Epithelial cell of esophagus (primary cell): ENCODE measurements around the gene JUND.

Experiments used
- DNase-seq: peaks from one replicate; pipeline ENCODE4 v3.0.0; 2010; ENCODE audit warnings: low read depth
- H3K4me3 ChIP-seq: 2 replicates; pipeline ENCODE4 v1.5.1; 2011; ENCODE audit warnings: mild to moderate bottlenecking, low read length, control low read depth
- TF ChIP-seq, protein P1 (sequence below): IDR thresholded peaks from 2 replicates; pipeline ENCODE4 v1.5.1; 2011; ENCODE audit warnings: low read depth, mild to moderate bottlenecking, low read length, control low read depth, inconsistent platforms; ENCODE audit not compliant: insufficient read depth; ENCODE audit errors: missing control alignments

JUND gene

DNA sequence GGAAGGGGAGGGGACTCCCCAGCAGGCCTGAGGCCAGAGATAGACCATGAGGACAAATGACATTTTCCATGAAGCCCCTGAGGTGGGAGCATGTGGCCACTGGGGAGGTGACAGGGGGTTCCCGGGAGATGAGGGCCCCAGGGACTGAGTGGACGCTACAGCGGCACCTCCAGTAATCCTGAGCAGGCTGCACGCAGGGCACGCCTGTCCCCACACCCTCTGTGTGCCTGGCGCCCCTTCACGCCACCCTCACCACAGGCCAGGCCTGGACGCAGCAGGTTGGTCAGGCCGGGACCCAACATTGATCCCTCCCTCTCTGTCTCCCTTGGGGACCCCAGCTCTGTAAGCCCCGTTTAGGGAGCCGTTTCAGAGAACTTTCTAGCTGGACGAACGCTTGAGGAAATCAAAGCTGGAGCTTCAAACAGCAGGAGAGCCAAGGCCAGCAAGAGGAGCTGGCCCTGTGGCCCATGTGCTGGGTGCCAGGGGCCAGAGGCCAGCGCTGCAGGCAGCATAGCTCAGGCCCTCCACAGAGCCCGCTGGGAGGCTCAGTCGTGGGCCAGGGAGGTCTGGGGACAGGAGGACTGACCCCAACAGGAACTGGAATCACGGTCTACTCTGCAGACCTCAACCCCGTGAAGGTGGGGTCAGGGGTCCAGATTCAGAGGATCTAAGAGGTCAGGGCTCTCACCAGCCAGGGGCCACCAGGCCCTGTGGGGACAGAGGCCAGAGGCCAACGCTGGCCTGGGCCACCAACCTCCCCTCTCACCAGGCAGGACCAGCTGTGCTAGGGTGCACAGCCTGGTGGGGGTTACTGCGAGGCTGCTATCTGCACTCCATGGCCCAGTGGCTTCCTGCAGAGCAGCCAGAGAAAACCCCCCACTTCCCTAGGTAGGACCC lies 26.9 kb upstream of the JUND start:
- no peak for DNase-seq
- TF ChIP-seq, protein P1, sequence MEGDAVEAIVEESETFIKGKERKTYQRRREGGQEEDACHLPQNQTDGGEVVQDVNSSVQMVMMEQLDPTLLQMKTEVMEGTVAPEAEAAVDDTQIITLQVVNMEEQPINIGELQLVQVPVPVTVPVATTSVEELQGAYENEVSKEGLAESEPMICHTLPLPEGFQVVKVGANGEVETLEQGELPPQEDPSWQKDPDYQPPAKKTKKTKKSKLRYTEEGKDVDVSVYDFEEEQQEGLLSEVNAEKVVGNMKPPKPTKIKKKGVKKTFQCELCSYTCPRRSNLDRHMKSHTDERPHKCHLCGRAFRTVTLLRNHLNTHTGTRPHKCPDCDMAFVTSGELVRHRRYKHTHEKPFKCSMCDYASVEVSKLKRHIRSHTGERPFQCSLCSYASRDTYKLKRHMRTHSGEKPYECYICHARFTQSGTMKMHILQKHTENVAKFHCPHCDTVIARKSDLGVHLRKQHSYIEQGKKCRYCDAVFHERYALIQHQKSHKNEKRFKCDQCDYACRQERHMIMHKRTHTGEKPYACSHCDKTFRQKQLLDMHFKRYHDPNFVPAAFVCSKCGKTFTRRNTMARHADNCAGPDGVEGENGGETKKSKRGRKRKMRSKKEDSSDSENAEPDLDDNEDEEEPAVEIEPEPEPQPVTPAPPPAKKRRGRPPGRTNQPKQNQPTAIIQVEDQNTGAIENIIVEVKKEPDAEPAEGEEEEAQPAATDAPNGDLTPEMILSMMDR, result no peak

DNA sequence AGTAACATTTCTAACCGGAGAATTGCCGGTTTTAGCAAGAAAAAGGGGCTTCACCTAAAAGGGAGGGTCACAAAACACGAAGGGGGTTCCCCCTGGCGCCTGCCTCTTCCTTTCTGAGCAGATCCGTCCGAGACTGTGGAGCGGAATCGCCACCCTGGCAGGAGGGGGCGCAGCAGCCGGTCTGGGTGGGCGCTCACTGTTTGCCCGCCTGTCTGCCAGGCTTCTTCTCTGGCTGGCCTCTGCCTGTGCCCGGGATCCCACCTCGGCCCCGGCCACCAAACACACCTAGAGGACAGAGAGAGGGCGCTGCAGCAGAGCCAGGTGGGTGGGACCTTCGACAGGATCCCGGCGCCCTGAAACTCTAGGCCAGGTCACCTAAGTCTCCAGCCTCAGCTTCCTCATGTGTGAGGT lies 25.9 kb upstream of the JUND start:
- no peak for DNase-seq
- TF ChIP-seq, protein P1, result no peak
- no peak overlapping the region for H3K4me3 ChIP-seq

More for the DNA sequence above, 26.9 kb upstream of the JUND start:
- no peak overlapping the region for H3K4me3 ChIP-seq

DNA sequence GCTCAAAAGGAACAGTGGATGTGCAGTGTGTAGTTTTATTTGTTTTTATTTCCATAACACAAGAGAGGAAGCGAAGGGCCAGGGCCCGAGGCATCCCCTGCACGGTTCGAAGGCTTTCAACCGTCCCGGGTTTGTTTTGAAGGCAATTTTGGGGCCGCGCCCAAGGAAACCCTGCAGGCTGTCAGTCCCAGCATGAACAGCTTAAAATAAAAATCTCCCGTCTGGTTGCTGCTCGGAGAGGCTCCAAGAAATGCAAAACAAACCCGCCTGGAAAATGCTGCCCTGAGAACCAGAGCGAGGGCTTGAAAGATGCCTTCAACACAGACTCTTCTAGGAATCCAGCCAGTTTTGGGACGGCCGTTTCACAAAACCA lies 25.5 kb upstream of the JUND start:
- DNase-seq, result no peak
- TF ChIP-seq, protein P1, result no peak
- no peak overlapping the region for H3K4me3 ChIP-seq

DNA sequence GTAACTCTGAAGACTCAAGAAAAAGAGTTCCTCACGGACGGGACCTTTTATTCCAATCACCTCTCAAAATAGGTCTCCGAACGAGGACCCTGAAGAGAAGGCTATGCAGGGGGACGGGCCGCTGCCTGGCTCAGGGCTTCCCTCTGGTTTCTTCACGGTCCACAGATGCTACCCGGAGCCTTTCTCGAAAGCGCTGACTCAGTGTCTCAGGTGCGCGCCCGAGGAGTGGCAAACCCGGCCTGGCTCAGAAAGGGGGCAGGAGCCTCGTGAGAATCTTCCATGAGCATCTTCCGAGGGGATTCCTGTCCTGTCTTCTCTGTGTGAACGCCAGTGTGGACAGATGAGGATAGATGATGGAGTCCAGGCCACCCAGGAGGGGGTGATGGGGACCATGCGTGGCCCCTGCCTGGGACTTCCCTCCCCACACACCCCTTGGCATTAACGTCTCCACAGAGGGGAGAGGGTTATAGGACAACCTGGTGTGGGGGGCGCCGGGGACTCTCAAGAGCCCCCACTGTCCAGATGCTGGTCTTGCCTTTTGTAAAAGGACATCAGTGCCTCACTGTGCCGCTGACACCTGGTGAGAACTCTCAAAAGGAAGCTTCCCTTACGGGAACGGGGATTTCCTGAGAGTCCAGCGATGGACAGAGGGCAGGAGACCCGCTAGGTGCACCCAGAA lies 24.9 kb upstream of the JUND start:
- no peak overlapping the region for H3K4me3 ChIP-seq
- TF ChIP-seq, protein P1, result no peak
- no peak for DNase-seq

DNA sequence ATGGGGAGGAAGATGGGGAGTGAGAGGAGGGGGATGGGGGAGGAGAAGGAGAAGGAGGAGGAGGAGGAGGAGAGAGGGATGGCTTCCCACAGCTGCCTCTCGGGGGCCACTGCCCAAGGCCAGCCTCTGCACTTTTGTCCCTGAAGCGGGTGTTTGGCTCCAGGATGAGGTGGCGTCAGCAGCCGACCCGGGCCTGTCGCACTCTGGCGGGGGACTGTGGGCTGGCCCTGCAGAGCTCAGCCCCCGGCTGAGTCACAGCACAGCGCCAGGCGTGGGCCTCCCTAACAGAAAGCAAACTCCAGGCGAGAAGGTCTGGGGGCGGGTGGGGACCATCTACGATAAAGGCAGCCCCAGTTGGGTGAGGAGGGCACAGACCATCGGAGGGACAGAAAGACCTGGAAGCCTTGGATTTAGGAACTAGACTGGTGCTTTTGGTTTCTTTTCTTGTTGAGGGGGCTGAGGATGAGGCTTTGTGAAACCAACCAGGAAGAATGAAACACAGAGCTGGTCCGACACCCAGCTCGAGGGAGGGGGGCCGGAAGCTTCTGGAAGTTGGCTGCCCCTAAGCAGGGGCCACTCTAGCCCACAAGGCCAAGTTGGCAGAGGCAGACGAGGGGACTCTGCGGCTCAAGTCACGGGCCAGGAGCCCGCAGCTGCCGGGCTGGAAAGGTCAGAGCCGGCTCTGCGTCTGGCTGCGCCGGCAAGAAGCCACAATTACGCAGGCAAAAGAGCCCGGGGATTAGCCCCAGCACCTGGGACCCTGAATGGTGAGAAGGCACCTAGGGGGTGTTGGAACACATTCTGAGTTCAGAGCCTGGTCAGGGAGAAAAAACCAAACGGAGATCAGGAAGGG lies 23.3 kb upstream of the JUND start:
- TF ChIP-seq, protein P1, result no peak
- H3K4me3 ChIP-seq, result no peak overlapping the region
- DNase-seq, result peak; percentile 55

DNA sequence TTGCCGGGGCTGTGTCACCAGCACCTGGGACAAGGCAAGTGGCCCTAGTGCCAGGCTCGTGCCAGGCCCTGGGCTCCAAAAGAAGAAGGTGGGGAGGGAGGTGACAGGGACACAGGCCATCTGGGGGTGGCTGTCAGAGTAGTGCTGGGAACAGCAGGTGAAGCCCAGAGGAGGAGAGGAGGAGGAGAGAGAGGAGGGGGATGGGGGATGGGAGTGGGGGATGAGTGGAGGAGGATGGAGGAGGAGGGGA lies 22.7 kb upstream of the JUND start:
- no peak for DNase-seq
- TF ChIP-seq, protein P1, result no peak
- no peak overlapping the region for H3K4me3 ChIP-seq
